HepG2 (cell line): ENCODE measurements around the gene EPS8L1. TPM values are rescaled to one million over a fixed set of nuclear protein-coding genes. Genes with fewer than 3 reads are reported as not detected.

Experiments used
- ATAC-seq: fragments of 200-7000 bp; cut with Tn5 transposase; 3 replicates; pipeline ENCODE4 v1.9.1; 2020; ENCODE audit warnings: mild to moderate bottlenecking, moderate library complexity
- BruUV-seq: library from RNA; stranded (reverse); fragments of 400-500 nt; replicated peaks from 2 replicates; lab custom pipeline; 2021; lab: Mats Ljungman, UMichigan
- CTCF ChIA-PET: fragments of 300-600 bp; formaldehyde crosslinking; extraction: SDS; loops from one replicate; lab custom pipeline; 2021; ENCODE audit warnings: low total read pairs, inconsistent platforms, low intra/inter-chr PET ratio; lab: Yijun Ruan, JAX
- POLR2A ChIA-PET: fragments of 350-600 bp; sonication (Branson Sonifier 250); formaldehyde crosslinking; loops from one replicate; lab custom pipeline; 2020; ENCODE audit warnings: antibody characterized with exemption, inconsistent platforms; lab: Yijun Ruan, JAX
- DNase-seq: peaks from one replicate; pipeline ENCODE4 v3.0.0-alpha.2; 2015; ENCODE audit warnings: low spot score
- FAIRE-seq: peaks from 3 replicates; lab custom pipeline; 2011; peaks lifted over from hg19 to GRCh38; lab: Jason Lieb, UNC
- H2AFZ ChIP-seq: one replicate; pipeline ENCODE4 v1.6.1; 2011; ENCODE audit warnings: low read length, inconsistent platforms
- H3K27ac ChIP-seq: fragments of 300-600 bp; 3 replicates; pipeline ENCODE4 v1.8.0; 2011; ENCODE audit warnings: mixed run types, mild to moderate bottlenecking, mixed read lengths, low read length, inconsistent platforms; ENCODE audit not compliant: insufficient read depth; ENCODE audit errors: extremely low read length
- H3K27me3 ChIP-seq, 2 experiments: fragments of 200-600 bp in 1 of 2; 2 replicates in 1 of 2; 3 replicates in 1 of 2; pipeline versions ENCODE4 v1.6.0 to v1.8.0; 2011; ENCODE audit warnings: low read length in 2 of 2, mild to moderate bottlenecking in 2 of 2, moderate library complexity in 2 of 2, inconsistent platforms in 1 of 2; ENCODE audit not compliant: insufficient read depth in 2 of 2, control insufficient read depth in 1 of 2
- H3K36me3 ChIP-seq, 2 experiments: fragments of 200-600 bp in 1 of 2; replicated peaks in 1 of 2; 2 replicates in 1 of 2; 3 replicates in 1 of 2; pipeline versions ENCODE4 v1.5.1 to v1.8.0; 2011; ENCODE audit warnings: low read length in 2 of 2, inconsistent platforms in 1 of 2; ENCODE audit not compliant: insufficient read depth in 2 of 2, control insufficient read depth in 1 of 2
- H3K4me1 ChIP-seq: 2 replicates; pipeline ENCODE4 v1.5.1; 2012; ENCODE audit warnings: low read length, inconsistent platforms; ENCODE audit not compliant: insufficient read depth
- H3K4me2 ChIP-seq: 2 replicates; pipeline ENCODE4 v1.6.0; 2011; ENCODE audit warnings: low read depth, low read length, inconsistent platforms
- H3K4me3 ChIP-seq, 3 experiments: fragments of 200-600 bp in 1 of 3; sonication (generic), shearing (Covaris generic) in 1 of 3; replicated peaks in 1 of 3; 2 replicates each; pipeline ENCODE4 v1.5.1; 2011 to 2016; ENCODE audit warnings: low read length in 3 of 3, inconsistent platforms in 2 of 3, low read depth in 2 of 3, mild to moderate bottlenecking in 2 of 3, control low read depth in 1 of 3, mixed read lengths in 1 of 3; ENCODE audit not compliant: insufficient read depth in 1 of 3
- H3K79me2 ChIP-seq: one replicate; pipeline ENCODE4 v1.6.1; 2011; ENCODE audit warnings: low read length, inconsistent platforms; ENCODE audit not compliant: insufficient read depth
- H3K9ac ChIP-seq: 2 replicates; pipeline ENCODE4 v1.6.0; 2011; ENCODE audit warnings: mild to moderate bottlenecking, low read depth, low read length, inconsistent platforms; ENCODE audit not compliant: insufficient read depth
- H3K9me3 ChIP-seq: 2 replicates; pipeline ENCODE4 v1.5.1; 2012; ENCODE audit warnings: mild to moderate bottlenecking, low read length
- H4K20me1 ChIP-seq: 2 replicates; pipeline ENCODE4 v1.6.0; 2011; ENCODE audit warnings: inconsistent platforms, mild to moderate bottlenecking, low read length, moderate library complexity; ENCODE audit not compliant: insufficient read depth
- AGO2 ChIP-seq: fragments of 200-400 bp; formaldehyde crosslinking; optimal IDR thresholded peaks from 2 replicates; pipeline ENCODE3; 2017; ENCODE audit warnings: mild to moderate bottlenecking, low read depth, low read length, moderate library complexity
- HDAC1 ChIP-seq: sonication (generic); formaldehyde crosslinking; IDR thresholded peaks from 2 replicates; pipeline ENCODE4 v1.5.1; 2020; ENCODE audit warnings: mild to moderate bottlenecking, missing genetic modification reagents
- HOXA9 ChIP-seq: sonication (generic); formaldehyde crosslinking; IDR thresholded peaks from 2 replicates; pipeline ENCODE4 v1.8.1; 2022; ENCODE audit warnings: missing genetic modification reagents, mild to moderate bottlenecking, moderate library complexity, borderline replicate concordance
- IRF2 ChIP-seq: IDR thresholded peaks from 2 replicates; pipeline ENCODE4 v1.6.1; 2018; ENCODE audit warnings: missing genetic modification reagents, missing compliant biosample characterization
- KLF15 ChIP-seq: sonication (generic); formaldehyde crosslinking; IDR thresholded peaks from 2 replicates; pipeline ENCODE4 v1.8.1; 2023; ENCODE audit warnings: borderline replicate concordance, mild to moderate bottlenecking, inconsistent platforms, missing genetic modification reagents, mixed read lengths
- MAZ ChIP-seq, 2 experiments: sonication (generic) in 1 of 2; formaldehyde crosslinking in 1 of 2; IDR thresholded peaks; 2 replicates each; pipeline versions ENCODE4 v1.5.0 to v1.6.1; 2012 to 2020; ENCODE audit warnings: low read depth in 2 of 2, mild to moderate bottlenecking in 2 of 2, borderline replicate concordance in 1 of 2, improper control_type of control experiment in 1 of 2, low read length in 1 of 2, missing genetic modification reagents in 1 of 2, moderate library complexity in 1 of 2
- RBM22 ChIP-seq: fragments of 200-400 bp; formaldehyde crosslinking; optimal IDR thresholded peaks from 2 replicates; pipeline ENCODE3; 2017; ENCODE audit warnings: mild to moderate bottlenecking, low read length, moderate library complexity
- SATB2 ChIP-seq: sonication (generic); formaldehyde crosslinking; IDR thresholded peaks from 2 replicates; pipeline ENCODE4 v1.5.0; 2020; ENCODE audit warnings: missing genetic modification reagents
- TCF7 ChIP-seq: sonication (generic); IDR thresholded peaks from 2 replicates; pipeline ENCODE4 v1.6.1; 2016; ENCODE audit warnings: antibody characterized with exemption, low read depth
- ZBTB7A ChIP-seq: sonication (generic); formaldehyde crosslinking; IDR thresholded peaks from 2 replicates; pipeline ENCODE4 v1.8.0; 2022; ENCODE audit warnings: mild to moderate bottlenecking, missing genetic modification reagents
- ZFP90 ChIP-seq: sonication (generic); formaldehyde crosslinking; IDR thresholded peaks from 2 replicates; pipeline ENCODE4 v1.8.0; 2022; ENCODE audit warnings: missing genetic modification reagents, mild to moderate bottlenecking, inconsistent platforms, borderline replicate concordance
- ZNF337 ChIP-seq: sonication (generic); formaldehyde crosslinking; IDR thresholded peaks from 2 replicates; pipeline ENCODE4 v1.5.1; 2020; ENCODE audit warnings: missing genetic modification reagents, low read depth, mild to moderate bottlenecking, borderline replicate concordance
- ZNF451 ChIP-seq: sonication (generic); formaldehyde crosslinking; IDR thresholded peaks from 2 replicates; pipeline ENCODE4 v1.5.0; 2020; ENCODE audit warnings: mild to moderate bottlenecking, missing genetic modification reagents
- ZNF496 ChIP-seq: sonication (generic); formaldehyde crosslinking; IDR thresholded peaks from 2 replicates; pipeline ENCODE4 v1.8.1; 2023; ENCODE audit warnings: mild to moderate bottlenecking, moderate library complexity, missing genetic modification reagents; ENCODE audit not compliant: insufficient replicate concordance
- ZNF549 ChIP-seq: sonication (generic); formaldehyde crosslinking; IDR thresholded peaks from 2 replicates; pipeline ENCODE4 v1.5.0; 2020; ENCODE audit warnings: missing genetic modification reagents
- ZNF607 ChIP-seq: sonication (generic); formaldehyde crosslinking; IDR thresholded peaks from 2 replicates; pipeline ENCODE4 v1.5.1; 2020; ENCODE audit warnings: missing genetic modification reagents, mild to moderate bottlenecking, borderline replicate concordance
- ZNF615 ChIP-seq: sonication (generic); formaldehyde crosslinking; IDR thresholded peaks from 2 replicates; pipeline ENCODE4 v1.5.0; 2020; ENCODE audit warnings: mild to moderate bottlenecking, missing genetic modification reagents, borderline replicate concordance
- ZNF839 ChIP-seq: sonication (generic); formaldehyde crosslinking; IDR thresholded peaks from 2 replicates; pipeline ENCODE4 v1.4.0; 2020; ENCODE audit warnings: missing genetic modification reagents, mild to moderate bottlenecking, borderline replicate concordance
- WGBS: methylation state at CpG from one replicate; pipeline ENCODE4 v1.1.6; 2017; ENCODE audit warnings: low lambda C conversion rate; 5-methylcytosine and 5-hydroxymethylcytosine counted together
- in situ Hi-C: cut with HindIII; loops from 2 replicates; pipeline ENCODE4 v1.10.0; 2017; ENCODE audit warnings: low pct_unique_long_range_greater_than_20kb; ENCODE audit not compliant: extremely low pct_ligation_motif_present
- intact Hi-C: fragments of 100-400 bp; cut with micrococcal nuclease; formaldehyde crosslinking; loops from one replicate; pipeline ENCODE4 v1.10.0; 2022; ENCODE audit not compliant: unreplicated experiment
- polyA plus RNA-seq, 8 experiments: library from polyadenylated mRNA; depleted of rRNA in 3 of 8; stranded (reverse) in 7 of 8; unstranded in 1 of 8; fragments of >200 nt; fragmentation: Illumina TruSeq in 4 of 8; extraction: Trizol in 4 of 8; gene quantifications; 2 replicates each; pipeline versions ENCODE4 v1.2.1 to v1.2.3, GENCODE V29; 2011 to 2016; ENCODE audit warnings: low read depth in 4 of 8, missing spikeins in 1 of 8, mixed read lengths in 1 of 8; ENCODE audit not compliant: insufficient read depth in 1 of 8
- total RNA-seq, 5 experiments: library from RNA; depleted of rRNA; stranded (reverse); fragments of >200 nt; fragmentation: Illumina TruSeq; extraction: Trizol; gene quantifications; 2 replicates each; pipeline ENCODE4 v1.2.3, GENCODE V29; 2016; ENCODE audit warnings: low read depth in 1 of 5
- TF ChIP-seq, protein P1 (sequence below): sonication (generic); formaldehyde crosslinking; IDR thresholded peaks from 2 replicates; pipeline ENCODE4 v1.5.0; 2020; ENCODE audit warnings: mild to moderate bottlenecking, missing genetic modification reagents
- TF ChIP-seq, protein P2 (sequence below): fragments of 450-650 bp; IDR thresholded peaks from 2 replicates; pipeline ENCODE4 v1.6.1; 2017; ENCODE audit warnings: mild to moderate bottlenecking

Gene EPS8L1
- total and polyA plus RNA-seq, 2 of the 13 experiments (the other 11 are each of a cell fraction or from before 2014, with no cell fraction given): 3.0 to 6.3 TPM

DNA sequence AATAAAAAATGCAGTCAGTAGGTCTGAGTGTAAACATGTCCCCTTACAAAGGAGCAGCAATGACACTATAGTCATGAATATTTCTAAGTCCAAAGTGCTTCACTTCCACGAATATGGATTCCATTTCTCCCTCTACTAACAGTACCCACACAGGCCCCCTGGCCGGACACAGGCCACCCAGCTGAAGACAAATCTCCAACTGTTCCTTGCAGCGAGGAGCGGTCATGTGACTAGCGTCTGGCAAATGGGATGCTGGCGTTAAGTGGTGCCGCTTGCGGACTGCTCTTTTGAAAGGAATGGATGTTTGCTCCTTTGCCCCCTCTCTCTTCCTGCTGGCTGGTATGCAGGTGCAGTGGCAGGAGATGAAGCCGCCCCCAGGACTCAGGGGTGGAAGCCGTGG is 25.6 kb downstream of the EPS8L1 start (continued):
- TF ChIP-seq, protein P1, sequence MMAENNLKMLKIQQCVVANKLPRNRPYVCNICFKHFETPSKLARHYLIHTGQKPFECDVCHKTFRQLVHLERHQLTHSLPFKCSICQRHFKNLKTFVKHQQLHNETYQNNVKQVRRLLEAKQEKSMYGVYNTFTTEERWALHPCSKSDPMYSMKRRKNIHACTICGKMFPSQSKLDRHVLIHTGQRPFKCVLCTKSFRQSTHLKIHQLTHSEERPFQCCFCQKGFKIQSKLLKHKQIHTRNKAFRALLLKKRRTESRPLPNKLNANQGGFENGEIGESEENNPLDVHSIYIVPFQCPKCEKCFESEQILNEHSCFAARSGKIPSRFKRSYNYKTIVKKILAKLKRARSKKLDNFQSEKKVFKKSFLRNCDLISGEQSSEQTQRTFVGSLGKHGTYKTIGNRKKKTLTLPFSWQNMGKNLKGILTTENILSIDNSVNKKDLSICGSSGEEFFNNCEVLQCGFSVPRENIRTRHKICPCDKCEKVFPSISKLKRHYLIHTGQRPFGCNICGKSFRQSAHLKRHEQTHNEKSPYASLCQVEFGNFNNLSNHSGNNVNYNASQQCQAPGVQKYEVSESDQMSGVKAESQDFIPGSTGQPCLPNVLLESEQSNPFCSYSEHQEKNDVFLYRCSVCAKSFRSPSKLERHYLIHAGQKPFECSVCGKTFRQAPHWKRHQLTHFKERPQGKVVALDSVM (CRISPR knock-in tag): no peak
- TF ChIP-seq IRF2 (CRISPR knock-in tag): no peak

DNA sequence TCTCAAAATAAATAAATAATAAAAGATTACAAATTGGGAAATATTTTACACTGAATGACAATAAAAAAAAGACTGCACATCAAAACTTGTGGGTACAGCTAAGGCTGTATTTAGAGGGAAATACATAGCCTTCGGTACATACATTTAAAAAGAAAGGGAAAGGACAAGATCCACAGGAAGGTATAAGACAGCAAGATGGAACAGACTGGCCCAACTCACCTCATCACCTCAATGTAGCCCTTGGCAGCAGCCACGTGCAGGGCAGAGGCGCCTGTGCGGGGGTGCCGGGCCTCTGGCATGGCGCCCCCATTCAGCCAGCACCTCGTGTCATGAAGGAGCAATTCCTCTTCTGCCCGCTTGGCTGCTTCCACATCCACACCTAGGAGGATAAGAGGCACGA is 27.5 kb downstream of the EPS8L1 start:
- no peak overlapping the region for H2AFZ ChIP-seq
- DNase-seq: no peak
- peak; percentile 36 for TF ChIP-seq RBM22
- no peak for TF ChIP-seq ZNF451
- no peak for TF ChIP-seq ZNF496
- no peak for TF ChIP-seq MAZ (IDR thresholded peaks at IDR 0.05; ENCODE audit: borderline replicate concordance, low read depth, low read length)
- no peak for TF ChIP-seq MAZ (CRISPR knock-in tag; IDR thresholded peaks at IDR 0.05; ENCODE audit: low read depth)
- TF ChIP-seq HOXA9 (CRISPR knock-in tag): no peak
- no peak for TF ChIP-seq ZNF549 (CRISPR knock-in tag)
- TF ChIP-seq ZNF607 (CRISPR knock-in tag): no peak
- no peak for TF ChIP-seq TCF7
- no peak for TF ChIP-seq ZBTB7A (CRISPR knock-in tag)
- no peak for TF ChIP-seq KLF15 (CRISPR knock-in tag)
- TF ChIP-seq ZFP90: peak; percentile 66; the same call in 1 of the 2 replicates
- TF ChIP-seq HDAC1 (CRISPR knock-in tag): no peak
- no peak for TF ChIP-seq ZNF839
- no peak for TF ChIP-seq ZNF615 (CRISPR knock-in tag)
- TF ChIP-seq, protein P2, sequence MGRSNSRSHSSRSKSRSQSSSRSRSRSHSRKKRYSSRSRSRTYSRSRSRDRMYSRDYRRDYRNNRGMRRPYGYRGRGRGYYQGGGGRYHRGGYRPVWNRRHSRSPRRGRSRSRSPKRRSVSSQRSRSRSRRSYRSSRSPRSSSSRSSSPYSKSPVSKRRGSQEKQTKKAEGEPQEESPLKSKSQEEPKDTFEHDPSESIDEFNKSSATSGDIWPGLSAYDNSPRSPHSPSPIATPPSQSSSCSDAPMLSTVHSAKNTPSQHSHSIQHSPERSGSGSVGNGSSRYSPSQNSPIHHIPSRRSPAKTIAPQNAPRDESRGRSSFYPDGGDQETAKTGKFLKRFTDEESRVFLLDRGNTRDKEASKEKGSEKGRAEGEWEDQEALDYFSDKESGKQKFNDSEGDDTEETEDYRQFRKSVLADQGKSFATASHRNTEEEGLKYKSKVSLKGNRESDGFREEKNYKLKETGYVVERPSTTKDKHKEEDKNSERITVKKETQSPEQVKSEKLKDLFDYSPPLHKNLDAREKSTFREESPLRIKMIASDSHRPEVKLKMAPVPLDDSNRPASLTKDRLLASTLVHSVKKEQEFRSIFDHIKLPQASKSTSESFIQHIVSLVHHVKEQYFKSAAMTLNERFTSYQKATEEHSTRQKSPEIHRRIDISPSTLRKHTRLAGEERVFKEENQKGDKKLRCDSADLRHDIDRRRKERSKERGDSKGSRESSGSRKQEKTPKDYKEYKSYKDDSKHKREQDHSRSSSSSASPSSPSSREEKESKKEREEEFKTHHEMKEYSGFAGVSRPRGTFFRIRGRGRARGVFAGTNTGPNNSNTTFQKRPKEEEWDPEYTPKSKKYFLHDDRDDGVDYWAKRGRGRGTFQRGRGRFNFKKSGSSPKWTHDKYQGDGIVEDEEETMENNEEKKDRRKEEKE: no peak
- TF ChIP-seq AGO2: peak; percentile 49
- no peak for TF ChIP-seq ZNF337 (CRISPR knock-in tag)
- TF ChIP-seq SATB2 (CRISPR knock-in tag): no peak

More for the DNA sequence above, 27.5 kb downstream of the EPS8L1 start:
- H3K27ac ChIP-seq: no peak overlapping the region
- CTCF ChIA-PET: no interaction called here
- no peak for FAIRE-seq
- H3K4me1 ChIP-seq: peaks cover 16% of the 10 kb centered on the region
- no peak overlapping the region for H3K4me2 ChIP-seq
- intact Hi-C loops: no loop called here
- H3K79me2 ChIP-seq: no peaks in the 10 kb centered on the region
- POLR2A ChIA-PET: no interaction called here
- ATAC-seq: no peak
- WGBS: 99% methylated on average over 3 of the region's 9 CpGs
- no peak overlapping the region for H3K4me3 ChIP-seq
- no TSS peak for BruUV-seq
- no peaks in the 10 kb centered on the region for H3K9me3 ChIP-seq
- H3K9ac ChIP-seq: no peak overlapping the region
- in situ Hi-C loops: no loop called here
- H3K27me3 ChIP-seq: no peaks in the 10 kb centered on the region
- peaks cover 0 to 4% of the 10 kb centered on the region in 2 experiments; a peak in 2 of 5 replicates for H3K36me3 ChIP-seq
- 0 out of 2 replicates have a peak, but pooled peaks cover 2% of the 10 kb centered on the region for H4K20me1 ChIP-seq
